ENCODE results near the gene PAX7.
A peak's percentile ranks its signal among the peaks of the same experiment; 100 is the strongest.
"Not testable (repeated sequence)": the region's sequence is repeated elsewhere in the genome, so short reads cannot be mapped to it uniquely, and the experiment has no call there.

PAX7 gene

GRCh38 chr1:18630511-18631495, at the start of gene PAX7:
Gene PAX7, plus strand, starts transcription at chr1:18630846. Its CDS starts 758 bp downstream, at chr1:18631604.
- no peak for DNase-seq (ENCODE audit: low spot score)

GRCh38 chr1:18581420-18581880, 49.2 kb upstream of the PAX7 start:
- DNase-seq (ENCODE audit: low spot score) = peak; percentile 64

GRCh38 chr1:18582890-18583289, 47.8 kb upstream of the PAX7 start:
- no peak for DNase-seq (ENCODE audit: low spot score)

- DNase-seq (ENCODE audit: low spot score) = no peak
Measured at GRCh38 chr1:18583326-18583941, 47.2 kb upstream of the PAX7 start.

- DNase-seq (ENCODE audit: low spot score) = not testable (repeated sequence)
Measured at GRCh38 chr1:18586016-18586415, 44.6 kb upstream of the PAX7 start.

GRCh38 chr1:18588093-18588492, 42.6 kb upstream of the PAX7 start:
- DNase-seq (ENCODE audit: low spot score) = no peak

- DNase-seq (ENCODE audit: low spot score) = peak; percentile 33
Measured at GRCh38 chr1:18592368-18592767, 38.3 kb upstream of the PAX7 start.

- DNase-seq (ENCODE audit: low spot score) = peak; percentile 61
Measured at GRCh38 chr1:18597160-18598042, 33.2 kb upstream of the PAX7 start.

- DNase-seq (ENCODE audit: low spot score) = no peak
Measured at GRCh38 chr1:18599086-18599485, 31.6 kb upstream of the PAX7 start.

- DNase-seq (ENCODE audit: low spot score) = no peak
Measured at GRCh38 chr1:18599704-18600103, 30.9 kb upstream of the PAX7 start.

GRCh38 chr1:18602533-18603211, 28.0 kb upstream of the PAX7 start:
- DNase-seq (ENCODE audit: low spot score) = peak; percentile 32

GRCh38 chr1:18603212-18603852, 27.3 kb upstream of the PAX7 start:
- DNase-seq (ENCODE audit: low spot score) = no peak

- no peak for DNase-seq (ENCODE audit: low spot score)
Measured at GRCh38 chr1:18606443-18607288, 24.0 kb upstream of the PAX7 start.

- no peak for DNase-seq (ENCODE audit: low spot score)
Measured at GRCh38 chr1:18607289-18607760, 23.3 kb upstream of the PAX7 start.

- DNase-seq (ENCODE audit: low spot score) = peak; percentile 45
Measured at GRCh38 chr1:18608534-18608933, 22.1 kb upstream of the PAX7 start.

- no peak for DNase-seq (ENCODE audit: low spot score)
Measured at GRCh38 chr1:18611311-18611710, 19.3 kb upstream of the PAX7 start.

- DNase-seq (ENCODE audit: low spot score) = no peak
Measured at GRCh38 chr1:18612073-18612472, 18.6 kb upstream of the PAX7 start.

- no peak for DNase-seq (ENCODE audit: low spot score)
Measured at GRCh38 chr1:18614069-18614735, 16.4 kb upstream of the PAX7 start.
